HFFc6 (cell line): ENCODE measurements around the gene MTFP1. TPM values are rescaled to one million over a fixed set of nuclear protein-coding genes. Genes with fewer than 3 reads are reported as not detected.
A peak's percentile ranks its signal among the peaks of the same experiment; 100 is the strongest.

ENCODE experiments used
- DNase-seq: peaks from one replicate; pipeline ENCODE4 v3.0.0-alpha.2; 2018
- H3K27ac Mint-ChIP-seq: 2 replicates; pipeline ENCODE4 v1.8.0; 2020; ENCODE audit warnings: mild to moderate bottlenecking, mixed read lengths
- H3K27me3 Mint-ChIP-seq: 2 replicates; pipeline ENCODE4 v1.8.0; 2021; ENCODE audit warnings: mild to moderate bottlenecking, moderate library complexity, mixed read lengths; ENCODE audit not compliant: insufficient read depth
- H3K36me3 Mint-ChIP-seq: 2 replicates; pipeline ENCODE4 v1.8.0; 2021; ENCODE audit warnings: low read depth, mixed read lengths
- H3K4me1 Mint-ChIP-seq: 2 replicates; pipeline ENCODE4 v1.8.0; 2020; ENCODE audit warnings: low read depth, mixed read lengths
- H3K4me3 Mint-ChIP-seq: 2 replicates; pipeline ENCODE4 v1.8.0; 2020; ENCODE audit warnings: mild to moderate bottlenecking, moderate library complexity, mixed read lengths
- H3K9me3 Mint-ChIP-seq: 2 replicates; pipeline ENCODE4 v1.8.0; 2020; ENCODE audit warnings: mild to moderate bottlenecking, mixed read lengths
- total RNA-seq, 6 experiments: library from RNA; stranded (reverse); fragmentation: NEBNext Ultra II Directional; extraction: Animal tissue kit (Norgen Biotek cat#: 25700); gene quantifications; 2 replicates in 1 of 6; 3 replicates in 5 of 6; pipeline ENCODE4 v1.2.3, GENCODE V29; 2021
- TF ChIP-seq, protein P1 (sequence below): fragments of 200-600 bp; sonication (generic); IDR thresholded peaks from 2 replicates; pipeline ENCODE4 v1.5.0; 2021; ENCODE audit warnings: antibody characterized with exemption, mild to moderate bottlenecking

The MTFP1 gene
- total RNA-seq, 6 experiments from 2014 or later, result 1.7 to 5.7 (median 4.1) TPM

- Mint-ChIP-seq H3K4me3 (no peak overlapping the region), H3K9me3 (no peaks in the 10 kb centered on the region), H3K27ac (peak overlapping the region; percentile 59; the same call in 1 of the 2 replicates), H3K27me3 (peaks cover 2% of the 10 kb centered on the region), H3K36me3 (peaks cover 48% of the 10 kb centered on the region), H3K4me1 (peaks cover 62% of the 10 kb centered on the region)
- no peak for DNase-seq
- TF ChIP-seq, protein P1, sequence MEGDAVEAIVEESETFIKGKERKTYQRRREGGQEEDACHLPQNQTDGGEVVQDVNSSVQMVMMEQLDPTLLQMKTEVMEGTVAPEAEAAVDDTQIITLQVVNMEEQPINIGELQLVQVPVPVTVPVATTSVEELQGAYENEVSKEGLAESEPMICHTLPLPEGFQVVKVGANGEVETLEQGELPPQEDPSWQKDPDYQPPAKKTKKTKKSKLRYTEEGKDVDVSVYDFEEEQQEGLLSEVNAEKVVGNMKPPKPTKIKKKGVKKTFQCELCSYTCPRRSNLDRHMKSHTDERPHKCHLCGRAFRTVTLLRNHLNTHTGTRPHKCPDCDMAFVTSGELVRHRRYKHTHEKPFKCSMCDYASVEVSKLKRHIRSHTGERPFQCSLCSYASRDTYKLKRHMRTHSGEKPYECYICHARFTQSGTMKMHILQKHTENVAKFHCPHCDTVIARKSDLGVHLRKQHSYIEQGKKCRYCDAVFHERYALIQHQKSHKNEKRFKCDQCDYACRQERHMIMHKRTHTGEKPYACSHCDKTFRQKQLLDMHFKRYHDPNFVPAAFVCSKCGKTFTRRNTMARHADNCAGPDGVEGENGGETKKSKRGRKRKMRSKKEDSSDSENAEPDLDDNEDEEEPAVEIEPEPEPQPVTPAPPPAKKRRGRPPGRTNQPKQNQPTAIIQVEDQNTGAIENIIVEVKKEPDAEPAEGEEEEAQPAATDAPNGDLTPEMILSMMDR, result no peak
Observed at GRCh38 chr22:30413001-30413400, 12.6 kb upstream of the MTFP1 start.

DNA sequence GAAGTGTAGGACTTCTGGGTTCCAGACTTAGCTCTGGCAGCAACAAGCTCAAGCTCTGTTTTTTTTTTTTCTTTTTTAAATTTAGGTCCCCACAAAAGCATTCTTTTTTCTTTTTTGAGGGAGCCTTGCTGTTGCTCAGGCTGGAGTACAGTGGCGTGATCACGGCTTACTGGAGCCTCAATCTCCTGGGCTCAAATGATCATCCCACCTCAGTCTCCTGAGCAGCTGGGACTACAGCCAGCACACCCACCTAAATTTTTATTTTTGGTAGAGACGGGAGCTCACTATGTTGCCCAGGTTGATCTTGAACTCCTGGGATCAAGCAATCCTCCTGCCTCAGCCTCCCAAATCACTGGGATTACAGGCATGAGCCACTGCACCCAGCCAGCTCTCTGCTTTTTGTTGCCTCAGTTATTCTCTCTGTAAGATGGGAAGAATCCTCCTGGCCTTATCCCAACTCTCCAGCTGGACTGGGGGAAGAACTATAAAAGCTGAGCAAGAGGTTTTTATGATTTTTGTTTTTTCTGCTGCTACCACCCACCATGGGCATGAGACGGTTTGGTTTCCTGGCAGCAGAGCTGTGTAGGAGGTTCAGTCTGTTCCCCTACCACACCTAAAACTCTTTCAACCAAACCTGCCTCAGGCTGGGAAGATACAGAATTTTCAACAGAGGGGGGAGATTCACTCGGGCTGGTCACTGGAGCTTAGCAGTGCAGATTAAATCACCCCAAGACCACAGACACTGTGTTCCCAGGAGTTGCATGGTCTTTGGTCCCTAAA is 11.6 kb upstream of the MTFP1 start:
- Mint-ChIP-seq H3K4me3 (no peak overlapping the region), H3K36me3 (peaks cover 48% of the 10 kb centered on the region), H3K27me3 (no peaks in the 10 kb centered on the region; the same call in 1 of the 2 replicates), H3K27ac (peak overlapping the region; percentile 74), H3K9me3 (no peaks in the 10 kb centered on the region), H3K4me1 (peaks cover 53% of the 10 kb centered on the region)
- no peak for DNase-seq
- TF ChIP-seq, protein P1, result no peak

DNA sequence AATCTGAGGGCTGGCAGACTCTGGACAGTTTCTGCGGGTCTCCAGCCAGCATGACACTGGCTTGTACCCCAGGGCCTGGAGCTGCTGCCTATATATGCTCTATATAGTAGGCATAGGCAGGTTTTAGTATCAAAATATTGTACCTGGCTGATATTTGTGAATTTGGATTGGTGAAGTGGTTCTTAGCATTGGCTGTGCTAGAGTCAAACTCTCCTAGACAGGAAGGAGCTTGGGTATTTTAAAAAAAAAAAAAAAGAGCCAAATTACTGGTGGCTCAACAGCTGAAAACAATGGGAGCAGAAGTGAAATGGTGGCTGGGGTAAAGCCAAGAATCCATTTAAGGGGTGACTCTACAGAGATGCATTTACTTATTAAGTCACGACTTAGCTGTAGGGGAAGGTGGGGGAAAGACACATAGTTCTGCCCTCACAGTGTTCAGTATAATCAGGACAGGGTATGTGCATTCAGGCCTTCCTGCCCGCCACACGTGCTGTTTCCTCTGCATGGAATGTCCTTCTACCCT is 11.0 kb upstream of the MTFP1 start:
- no peaks in the 10 kb centered on the region for H3K9me3 Mint-ChIP-seq
- no peaks in the 10 kb centered on the region; the same call in 1 of the 2 replicates for H3K27me3 Mint-ChIP-seq
- no peak overlapping the region for H3K4me3 Mint-ChIP-seq
- DNase-seq, result peak; percentile 35
- peaks cover 47% of the 10 kb centered on the region for H3K36me3 Mint-ChIP-seq
- H3K4me1 Mint-ChIP-seq, result peaks cover 52% of the 10 kb centered on the region
- TF ChIP-seq, protein P1, result no peak
- H3K27ac Mint-ChIP-seq, result peak overlapping the region; percentile 74

DNA sequence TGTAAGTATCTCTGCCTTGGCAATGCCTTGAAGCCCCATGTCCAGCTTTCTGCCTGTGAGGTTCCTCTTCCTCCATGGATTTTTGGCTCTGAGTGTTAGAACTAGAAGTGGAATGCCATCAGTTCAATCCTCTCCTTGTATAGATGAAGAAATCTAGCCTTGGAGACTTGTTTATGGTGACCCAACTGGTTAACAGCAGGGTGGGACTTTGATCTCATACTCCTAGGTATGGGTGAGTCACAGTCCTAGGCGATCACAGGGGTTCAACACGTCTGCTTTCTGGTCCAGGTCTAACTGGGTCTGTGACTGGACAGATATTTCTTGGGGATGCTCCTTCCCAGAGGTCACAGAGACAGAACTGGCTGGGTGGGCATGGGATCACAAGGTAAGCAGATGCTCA is 9.2 kb upstream of the MTFP1 start:
- H3K9me3 Mint-ChIP-seq, result no peaks in the 10 kb centered on the region
- peaks cover 47% of the 10 kb centered on the region for H3K36me3 Mint-ChIP-seq
- peaks cover 69% of the 10 kb centered on the region for H3K4me1 Mint-ChIP-seq
- DNase-seq, result no peak
- peak overlapping the region; percentile 80 for H3K27ac Mint-ChIP-seq
- TF ChIP-seq, protein P1, result no peak
- no peak overlapping the region; the same call in 1 of the 2 replicates for H3K4me3 Mint-ChIP-seq
- H3K27me3 Mint-ChIP-seq, result no peaks in the 10 kb centered on the region; the same call in 1 of the 2 replicates

GRCh38 chr22:30416837-30417236 is 8.7 kb upstream of the MTFP1 start:
- DNase-seq, result no peak
- H3K9me3 Mint-ChIP-seq, result no peaks in the 10 kb centered on the region
- no peak overlapping the region for H3K4me3 Mint-ChIP-seq
- TF ChIP-seq, protein P1, result no peak
- H3K4me1 Mint-ChIP-seq, result peaks cover 70% of the 10 kb centered on the region
- peak overlapping the region; percentile 80 for H3K27ac Mint-ChIP-seq
- peaks cover under 1% of the 10 kb centered on the region for H3K27me3 Mint-ChIP-seq
- peaks cover 44% of the 10 kb centered on the region for H3K36me3 Mint-ChIP-seq
